NCI-H2227 treated with DMSO at 0.1 percent for 48 hours (cell line): ENCODE results near the gene FAM107A.
A peak's percentile ranks its signal among the peaks of the same experiment; 100 is the strongest.

Experiments used
- DNase-seq: peaks from one replicate; lab custom pipeline; 2025; lab: John Stamatoyannopoulos, UW

The FAM107A gene

GRCh38 chr3:58591517-58592510, 14.6 kb upstream of the FAM107A start:
- no peak for DNase-seq

GRCh38 chr3:58588030-58588614, 10.9 kb upstream of the FAM107A start:
- DNase-seq, result no peak

- DNase-seq, result no peak
These were observed 9.6 kb upstream of the FAM107A start for GRCh38 chr3:58586776-58587192.

GRCh38 chr3:58585994-58586393, 8.8 kb upstream of the FAM107A start:
- no peak for DNase-seq

- peak; percentile 29 for DNase-seq
These were observed 8.0 kb upstream of the FAM107A start for GRCh38 chr3:58585005-58585786.

- DNase-seq, result no peak
These were observed 7.5 kb upstream of the FAM107A start for GRCh38 chr3:58584690-58585004.

GRCh38 chr3:58581328-58582091, 4.3 kb upstream of the FAM107A start:
- DNase-seq, result peak; percentile 46

- no peak for DNase-seq
These were observed 3.7 kb upstream of the FAM107A start for GRCh38 chr3:58580826-58581327.

- DNase-seq, result no peak
These were observed 1.7 kb upstream of the FAM107A start for GRCh38 chr3:58578873-58579272.

- no peak for DNase-seq
These were observed 475 bp downstream of the FAM107A start for GRCh38 chr3:58576716-58577115.

- no peak for DNase-seq
These were observed 1.1 kb downstream of the FAM107A start for GRCh38 chr3:58575971-58576652.

- no peak for DNase-seq
These were observed 2.5 kb downstream of the FAM107A start for GRCh38 chr3:58574682-58575081.

- no peak for DNase-seq
These were observed 3.1 kb downstream of the FAM107A start for GRCh38 chr3:58574106-58574505.

- no peak for DNase-seq
These were observed 3.6 kb downstream of the FAM107A start for GRCh38 chr3:58573640-58574039.

GRCh38 chr3:58572634-58573230, 4.5 kb downstream of the FAM107A start:
- no peak for DNase-seq

GRCh38 chr3:58572013-58572633, 5.1 kb downstream of the FAM107A start:
- no peak for DNase-seq

- DNase-seq, result no peak
These were observed 6.3 kb downstream of the FAM107A start for GRCh38 chr3:58570851-58571250.

- DNase-seq, result no peak
These were observed 7.7 kb downstream of the FAM107A start for GRCh38 chr3:58569287-58570001.

GRCh38 chr3:58568572-58569286, 8.5 kb downstream of the FAM107A start:
- peak; percentile 60 for DNase-seq
